HG02610 (cell line): ENCODE results near the gene CROCC.
A peak's percentile ranks its signal among the peaks of the same experiment; 100 is the strongest.
"Not testable (repeated sequence)": the region's sequence is repeated elsewhere in the genome, so short reads cannot be mapped to it uniquely, and the experiment has no call there.

Experiments
- ATAC-seq: cut with Tn5 transposase; IDR thresholded peaks from one replicate; pipeline ENCODE4 v1.9.1; 2021; ENCODE audit warnings: mild to moderate bottlenecking, moderate library complexity; ENCODE audit not compliant: unreplicated experiment

CROCC gene

GRCh38 chr1:16913833-16914662, 7.7 kb upstream of the CROCC start:
- peak; percentile 86 for ATAC-seq

GRCh38 chr1:16914928-16915626, 6.7 kb upstream of the CROCC start:
- not testable (repeated sequence) for ATAC-seq

GRCh38 chr1:16915627-16915973, 6.1 kb upstream of the CROCC start:
- ATAC-seq, result no peak

GRCh38 chr1:16916036-16916880, 5.5 kb upstream of the CROCC start:
- not testable (repeated sequence) for ATAC-seq

DNA sequence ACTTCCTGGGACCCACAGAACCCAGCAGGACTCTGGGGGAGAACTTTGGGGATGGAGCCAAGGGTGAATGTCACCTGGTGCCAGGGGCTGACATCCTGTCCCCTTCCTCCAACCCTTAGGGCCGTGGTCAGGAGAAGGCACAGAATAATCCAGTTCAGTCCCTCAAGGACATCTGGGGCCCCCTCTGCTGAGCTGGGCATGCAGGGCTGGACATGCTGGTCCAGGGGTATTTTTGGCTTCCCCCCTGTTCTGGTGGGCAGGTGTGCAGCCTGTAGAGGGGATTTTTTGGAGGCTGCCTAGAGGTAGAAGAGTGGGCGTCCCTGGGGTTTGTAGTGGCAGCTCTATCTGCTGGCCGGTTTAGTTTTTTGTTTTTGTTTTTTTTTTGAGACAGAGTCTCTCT, 3.4 kb upstream of the CROCC start:
- no peak for ATAC-seq

- ATAC-seq, result not testable (repeated sequence)
These were observed 2.6 kb upstream of the CROCC start for GRCh38 chr1:16918936-16919665.

DNA sequence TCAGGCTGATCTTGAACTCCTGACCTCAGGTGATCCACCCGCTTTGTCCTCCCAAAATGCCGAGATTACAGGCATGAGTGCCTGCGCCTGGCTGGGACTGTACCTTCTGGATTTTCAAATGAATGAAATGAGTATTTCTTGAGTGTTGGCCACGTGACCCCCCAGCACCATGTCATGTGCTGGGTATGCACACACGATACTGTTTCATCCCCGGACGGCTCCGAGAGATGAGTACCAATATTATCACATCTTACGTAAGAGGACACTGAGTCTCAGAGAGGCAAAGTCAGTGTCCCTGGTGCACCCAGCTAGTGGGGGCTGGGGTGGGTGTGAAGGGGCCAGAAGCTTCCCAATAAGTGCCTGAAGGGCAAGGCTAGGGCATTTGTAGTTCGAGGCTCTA, 780 bp upstream of the CROCC start:
- no peak for ATAC-seq

DNA sequence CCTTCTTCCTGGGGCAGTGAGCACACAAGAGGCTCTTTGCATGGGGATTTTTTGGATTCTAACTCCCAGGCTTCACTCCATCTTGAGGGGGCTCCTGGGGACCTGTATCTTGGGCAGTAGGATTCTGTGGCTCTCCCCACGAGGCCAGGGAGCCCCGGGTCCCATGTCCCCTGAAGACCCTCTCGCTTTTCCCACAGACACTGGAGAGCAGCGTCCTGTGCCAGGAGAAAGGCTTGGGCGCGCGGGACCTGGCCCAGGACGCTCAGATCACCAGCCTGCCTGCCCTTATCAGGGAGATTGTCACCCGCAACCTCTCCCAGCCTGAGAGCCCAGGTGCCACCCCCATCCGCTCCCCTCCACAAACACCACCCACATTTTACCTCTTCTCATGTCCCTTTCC, 735 bp downstream of the CROCC start:
- no peak for ATAC-seq

GRCh38 chr1:16922885-16923431, 1.2 kb downstream of the CROCC start:
- ATAC-seq, result no peak

GRCh38 chr1:16924216-16924918, 2.6 kb downstream of the CROCC start:
- ATAC-seq, result no peak

GRCh38 chr1:16924919-16925477, 3.3 kb downstream of the CROCC start:
- ATAC-seq, result no peak

- no peak for ATAC-seq
These were observed 4.1 kb downstream of the CROCC start for GRCh38 chr1:16925635-16926490.

- ATAC-seq, result no peak
These were observed 4.9 kb downstream of the CROCC start for GRCh38 chr1:16926491-16927073.

- ATAC-seq, result no peak
These were observed 5.5 kb downstream of the CROCC start for GRCh38 chr1:16927256-16927655.

DNA sequence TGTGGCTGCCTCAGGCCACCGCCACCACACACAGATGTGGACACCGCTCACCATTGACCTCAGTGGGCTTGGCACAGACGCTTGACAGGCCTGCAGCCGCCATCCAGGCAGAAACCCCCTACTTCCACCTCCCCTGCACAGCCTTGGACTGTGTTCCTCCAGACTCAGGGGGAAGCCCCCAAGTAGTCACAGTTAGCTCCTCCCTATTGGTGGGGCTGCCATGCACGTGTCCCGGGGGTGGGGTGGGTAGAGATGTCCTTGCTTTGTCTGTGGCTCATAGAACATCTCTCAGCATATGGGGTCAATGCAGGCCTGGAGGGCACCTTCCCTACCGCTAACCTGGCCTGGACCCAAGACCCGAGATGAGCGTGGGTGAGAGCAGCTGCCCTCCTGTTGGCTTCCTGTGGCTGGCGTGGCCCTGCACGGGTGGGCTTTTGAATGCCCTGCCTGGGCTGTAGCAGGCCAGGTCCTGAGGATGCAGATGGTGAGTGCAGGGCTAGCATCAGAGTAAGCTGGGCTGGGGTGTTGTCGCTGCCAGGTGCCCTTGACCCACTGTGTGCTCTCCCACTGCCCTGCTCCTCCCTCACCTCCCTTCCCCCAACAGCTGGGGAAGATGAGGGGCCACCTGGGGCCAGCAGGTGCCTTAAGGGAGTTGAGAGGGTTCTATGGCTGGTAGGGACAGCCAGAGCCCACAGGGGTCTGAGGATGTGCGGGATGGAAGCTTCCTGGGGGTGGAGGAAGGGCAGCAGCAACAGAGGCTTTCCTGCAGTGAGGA, 6.2 kb downstream of the CROCC start:
- no peak for ATAC-seq

- ATAC-seq, result not testable (repeated sequence)
These were observed 7.7 kb downstream of the CROCC start for GRCh38 chr1:16929146-16930041.
